Activated CD4-positive, alpha-beta T cell treated with anti-CD3 and anti-CD28 coated beads, Interleukin-2, Interleukin-6, amounts not matched to agents 100 ng/mL and 50 ng/mL, durations not matched to agents 16 hours and 8 hours (primary cell): Measurements from ENCODE around the gene IGSF8.
"Not testable (repeated sequence)": the region's sequence is repeated elsewhere in the genome, so short reads cannot be mapped to it uniquely, and the experiment has no call there.

Experiments used
- DNase-seq: peaks from one replicate; pipeline ENCODE4 v3.0.0-alpha.2; 2020

IGSF8 gene

GRCh38 chr1:160062230-160062532 is 36.2 kb downstream of the IGSF8 start:
- no peak for DNase-seq

GRCh38 chr1:160061369-160062229 is 36.8 kb downstream of the IGSF8 start:
- DNase-seq = no peak

GRCh38 chr1:160058087-160058486 is 40.3 kb downstream of the IGSF8 start:
- no peak for DNase-seq

- DNase-seq = no peak
Observed at GRCh38 chr1:160056648-160057169, 41.7 kb downstream of the IGSF8 start.

GRCh38 chr1:160053548-160054365 is 44.7 kb downstream of the IGSF8 start:
- no peak for DNase-seq

GRCh38 chr1:160052936-160053335 is 45.5 kb downstream of the IGSF8 start:
- no peak for DNase-seq

- no peak for DNase-seq
Observed at GRCh38 chr1:160050619-160051018, 47.8 kb downstream of the IGSF8 start.

- DNase-seq = not testable (repeated sequence)
Observed at GRCh38 chr1:160050182-160050581, 48.2 kb downstream of the IGSF8 start.

- DNase-seq = no peak
Observed at GRCh38 chr1:160049101-160049500, 49.3 kb downstream of the IGSF8 start.

- DNase-seq = no peak
Observed at GRCh38 chr1:160048335-160048734, 50.1 kb downstream of the IGSF8 start.

GRCh38 chr1:160047111-160047991 is 51.1 kb downstream of the IGSF8 start:
- no peak for DNase-seq

GRCh38 chr1:160046494-160047110 is 51.8 kb downstream of the IGSF8 start:
- peak; percentile 65 for DNase-seq

GRCh38 chr1:160045653-160046052 is 52.8 kb downstream of the IGSF8 start:
- DNase-seq = no peak

GRCh38 chr1:160043543-160043942 is 54.9 kb downstream of the IGSF8 start:
- no peak for DNase-seq
